ENCODE measurements around the gene IFFO2. TPM values are rescaled to one million over a fixed set of nuclear protein-coding genes. Genes with fewer than 3 reads are reported as not detected.

The IFFO2 gene
- polyA plus RNA-seq, 1 of the 3 experiments (the other 2 are of a cell fraction) = 10.5 TPM

DNA sequence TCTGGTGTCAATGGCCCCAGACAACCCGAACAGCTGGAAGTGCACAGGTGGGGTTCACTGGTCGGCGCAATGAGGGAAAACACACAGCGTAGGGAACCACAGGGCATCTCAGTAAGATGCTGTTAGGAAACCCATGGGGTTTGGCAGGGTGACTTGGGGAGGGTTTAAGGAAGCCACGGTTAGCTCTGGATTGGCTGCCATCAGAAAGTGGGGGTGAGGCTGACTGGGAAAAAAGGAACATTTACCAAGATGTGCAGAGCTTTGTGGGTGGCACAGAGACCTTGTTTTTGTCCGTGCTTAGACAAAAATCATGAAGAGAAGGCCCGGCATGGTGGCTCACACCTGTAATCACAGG, 65.1 kb downstream of the IFFO2 start:
- Histone ChIP-seq H3K9me3 (no peaks in the 10 kb centered on the region), H3K4me3 (ENCODE audit: low read depth in 2 of 2, low read length in 1 of 2) (no peak overlapping the region), H3K4me2 (no peak overlapping the region), H3K4me1 (ENCODE audit: control insufficient read depth in 1 of 2, insufficient read depth in 2 of 2, low read depth in 1 of 2, low read length in 1 of 2) (peaks cover under 1 to 11% of the 10 kb centered on the region in 2 experiments; a peak in 2 of 4 replicates), H3K27ac (ENCODE audit: low read depth in 2 of 2, low read length in 1 of 2) (no peak overlapping the region), H3K79me2 (ENCODE audit: insufficient read depth) (no peaks in the 10 kb centered on the region), H3K27me3 (ENCODE audit: insufficient read depth) (no peaks in the 10 kb centered on the region), H2AFZ (ENCODE audit: low read depth) (no peak overlapping the region), H3F3A (replicated peaks; ENCODE audit: insufficient read depth) (no peaks in the 10 kb centered on the region), H3K36me3 (replicated peaks in 1 of 2; ENCODE audit: control insufficient read depth in 1 of 2, insufficient read depth in 2 of 2, low read length in 1 of 2) (no peaks in the 10 kb centered on the region), H3K9ac (no peak overlapping the region), H4K20me1 (ENCODE audit: insufficient read depth) (no peaks in the 10 kb centered on the region), H3K9me2 (no peaks in the 10 kb centered on the region)
- no peak for DNase-seq
- TF ChIP-seq MEF2A (IDR thresholded peaks at IDR 0.05; ENCODE audit: borderline replicate concordance, low read depth) = no peak
- no peak for TF ChIP-seq TCF12 (IDR thresholded peaks at IDR 0.05)
- no peak for TF ChIP-seq NRF1 (IDR thresholded peaks at IDR 0.05; ENCODE audit: low read depth, low read length)
- no peak for TF ChIP-seq EZH2phosphoT487 (IDR thresholded peaks at IDR 0.05; ENCODE audit: borderline replicate concordance, low read depth)
- TF ChIP-seq, protein P1, sequence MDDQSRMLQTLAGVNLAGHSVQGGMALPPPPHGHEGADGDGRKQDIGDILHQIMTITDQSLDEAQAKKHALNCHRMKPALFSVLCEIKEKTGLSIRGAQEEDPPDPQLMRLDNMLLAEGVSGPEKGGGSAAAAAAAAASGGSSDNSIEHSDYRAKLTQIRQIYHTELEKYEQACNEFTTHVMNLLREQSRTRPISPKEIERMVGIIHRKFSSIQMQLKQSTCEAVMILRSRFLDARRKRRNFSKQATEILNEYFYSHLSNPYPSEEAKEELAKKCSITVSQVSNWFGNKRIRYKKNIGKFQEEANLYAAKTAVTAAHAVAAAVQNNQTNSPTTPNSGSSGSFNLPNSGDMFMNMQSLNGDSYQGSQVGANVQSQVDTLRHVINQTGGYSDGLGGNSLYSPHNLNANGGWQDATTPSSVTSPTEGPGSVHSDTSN (IDR thresholded peaks at IDR 0.05) = no peak
- TF ChIP-seq, protein P2, sequence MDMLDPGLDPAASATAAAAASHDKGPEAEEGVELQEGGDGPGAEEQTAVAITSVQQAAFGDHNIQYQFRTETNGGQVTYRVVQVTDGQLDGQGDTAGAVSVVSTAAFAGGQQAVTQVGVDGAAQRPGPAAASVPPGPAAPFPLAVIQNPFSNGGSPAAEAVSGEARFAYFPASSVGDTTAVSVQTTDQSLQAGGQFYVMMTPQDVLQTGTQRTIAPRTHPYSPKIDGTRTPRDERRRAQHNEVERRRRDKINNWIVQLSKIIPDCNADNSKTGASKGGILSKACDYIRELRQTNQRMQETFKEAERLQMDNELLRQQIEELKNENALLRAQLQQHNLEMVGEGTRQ (IDR thresholded peaks at IDR 0.05; ENCODE audit: borderline replicate concordance, low read depth, low read length) = no peak
- TF ChIP-seq, protein P3, sequence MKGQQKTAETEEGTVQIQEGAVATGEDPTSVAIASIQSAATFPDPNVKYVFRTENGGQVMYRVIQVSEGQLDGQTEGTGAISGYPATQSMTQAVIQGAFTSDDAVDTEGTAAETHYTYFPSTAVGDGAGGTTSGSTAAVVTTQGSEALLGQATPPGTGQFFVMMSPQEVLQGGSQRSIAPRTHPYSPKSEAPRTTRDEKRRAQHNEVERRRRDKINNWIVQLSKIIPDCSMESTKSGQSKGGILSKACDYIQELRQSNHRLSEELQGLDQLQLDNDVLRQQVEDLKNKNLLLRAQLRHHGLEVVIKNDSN (IDR thresholded peaks at IDR 0.05; ENCODE audit: borderline replicate concordance, low read depth) = no peak
- TF ChIP-seq RCOR1 (IDR thresholded peaks at IDR 0.05; ENCODE audit: low read length) = no peak
- TF ChIP-seq FOSL2 (IDR thresholded peaks at IDR 0.05; ENCODE audit: borderline replicate concordance, low read depth) = no peak
- TF ChIP-seq, protein P4, sequence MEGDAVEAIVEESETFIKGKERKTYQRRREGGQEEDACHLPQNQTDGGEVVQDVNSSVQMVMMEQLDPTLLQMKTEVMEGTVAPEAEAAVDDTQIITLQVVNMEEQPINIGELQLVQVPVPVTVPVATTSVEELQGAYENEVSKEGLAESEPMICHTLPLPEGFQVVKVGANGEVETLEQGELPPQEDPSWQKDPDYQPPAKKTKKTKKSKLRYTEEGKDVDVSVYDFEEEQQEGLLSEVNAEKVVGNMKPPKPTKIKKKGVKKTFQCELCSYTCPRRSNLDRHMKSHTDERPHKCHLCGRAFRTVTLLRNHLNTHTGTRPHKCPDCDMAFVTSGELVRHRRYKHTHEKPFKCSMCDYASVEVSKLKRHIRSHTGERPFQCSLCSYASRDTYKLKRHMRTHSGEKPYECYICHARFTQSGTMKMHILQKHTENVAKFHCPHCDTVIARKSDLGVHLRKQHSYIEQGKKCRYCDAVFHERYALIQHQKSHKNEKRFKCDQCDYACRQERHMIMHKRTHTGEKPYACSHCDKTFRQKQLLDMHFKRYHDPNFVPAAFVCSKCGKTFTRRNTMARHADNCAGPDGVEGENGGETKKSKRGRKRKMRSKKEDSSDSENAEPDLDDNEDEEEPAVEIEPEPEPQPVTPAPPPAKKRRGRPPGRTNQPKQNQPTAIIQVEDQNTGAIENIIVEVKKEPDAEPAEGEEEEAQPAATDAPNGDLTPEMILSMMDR (IDR thresholded peaks at IDR 0.05) = no peak
- no peak for TF ChIP-seq SIN3A (IDR thresholded peaks at IDR 0.05; ENCODE audit: borderline replicate concordance, low read depth, low read length)
- no peak for TF ChIP-seq GABPA (IDR thresholded peaks at IDR 0.05; ENCODE audit: low read depth)
- TF ChIP-seq POLR2AphosphoS5 (IDR thresholded peaks at IDR 0.05; ENCODE audit: low read depth, low read length) = no peak
- POLR2A ChIA-PET = no interaction called here
- 89% methylated on average over 7 of the region's 7 CpGs for WGBS (ENCODE audit: low lambda C conversion rate)
- CTCF ChIA-PET = interaction anchor here (0.6 to 2.0 kb wide), 6 partner anchors 15 to 294 kb away, joined by 3 to 13 read pairs (median 3); no protein-coding TSS in a partner anchor

All from SK-N-SH (cell line).